ENCODE data around the gene NUDT4B.
"Not testable (repeated sequence)": the region's sequence is repeated elsewhere in the genome, so short reads cannot be mapped to it uniquely, and the experiment has no call there.

DNA sequence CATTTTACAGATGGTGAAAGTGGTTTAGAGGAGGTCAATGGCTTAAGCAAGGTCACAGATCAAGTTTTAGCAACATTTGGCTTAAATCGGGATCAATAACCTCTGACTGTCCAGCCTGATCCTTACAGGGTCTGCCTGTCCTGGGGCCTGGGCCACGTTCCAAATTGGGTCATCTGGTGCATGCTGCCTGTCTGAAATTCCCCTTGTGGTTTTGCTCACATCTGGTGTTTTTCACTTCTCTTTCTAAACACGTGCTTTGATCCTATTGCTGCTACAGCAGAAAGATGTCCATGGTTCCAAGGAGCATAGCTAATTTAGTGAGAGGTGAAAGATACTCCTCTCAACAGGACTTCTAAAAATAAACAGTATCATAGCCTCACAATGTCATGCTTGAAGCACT lies 19.4 kb upstream of the NUDT4B start:
- TF ChIP-seq, protein P1, sequence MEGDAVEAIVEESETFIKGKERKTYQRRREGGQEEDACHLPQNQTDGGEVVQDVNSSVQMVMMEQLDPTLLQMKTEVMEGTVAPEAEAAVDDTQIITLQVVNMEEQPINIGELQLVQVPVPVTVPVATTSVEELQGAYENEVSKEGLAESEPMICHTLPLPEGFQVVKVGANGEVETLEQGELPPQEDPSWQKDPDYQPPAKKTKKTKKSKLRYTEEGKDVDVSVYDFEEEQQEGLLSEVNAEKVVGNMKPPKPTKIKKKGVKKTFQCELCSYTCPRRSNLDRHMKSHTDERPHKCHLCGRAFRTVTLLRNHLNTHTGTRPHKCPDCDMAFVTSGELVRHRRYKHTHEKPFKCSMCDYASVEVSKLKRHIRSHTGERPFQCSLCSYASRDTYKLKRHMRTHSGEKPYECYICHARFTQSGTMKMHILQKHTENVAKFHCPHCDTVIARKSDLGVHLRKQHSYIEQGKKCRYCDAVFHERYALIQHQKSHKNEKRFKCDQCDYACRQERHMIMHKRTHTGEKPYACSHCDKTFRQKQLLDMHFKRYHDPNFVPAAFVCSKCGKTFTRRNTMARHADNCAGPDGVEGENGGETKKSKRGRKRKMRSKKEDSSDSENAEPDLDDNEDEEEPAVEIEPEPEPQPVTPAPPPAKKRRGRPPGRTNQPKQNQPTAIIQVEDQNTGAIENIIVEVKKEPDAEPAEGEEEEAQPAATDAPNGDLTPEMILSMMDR (IDR thresholded peaks at IDR 0.05 in 8 of 11, conservative IDR thresholded peaks at IDR 0.05 in 3 of 11) = not testable (repeated sequence)
- not testable (repeated sequence) for TF ChIP-seq POLR2A (IDR thresholded peaks at IDR 0.05)
